Measurements from ENCODE around the gene EGFL8.

Gene EGFL8

DNA sequence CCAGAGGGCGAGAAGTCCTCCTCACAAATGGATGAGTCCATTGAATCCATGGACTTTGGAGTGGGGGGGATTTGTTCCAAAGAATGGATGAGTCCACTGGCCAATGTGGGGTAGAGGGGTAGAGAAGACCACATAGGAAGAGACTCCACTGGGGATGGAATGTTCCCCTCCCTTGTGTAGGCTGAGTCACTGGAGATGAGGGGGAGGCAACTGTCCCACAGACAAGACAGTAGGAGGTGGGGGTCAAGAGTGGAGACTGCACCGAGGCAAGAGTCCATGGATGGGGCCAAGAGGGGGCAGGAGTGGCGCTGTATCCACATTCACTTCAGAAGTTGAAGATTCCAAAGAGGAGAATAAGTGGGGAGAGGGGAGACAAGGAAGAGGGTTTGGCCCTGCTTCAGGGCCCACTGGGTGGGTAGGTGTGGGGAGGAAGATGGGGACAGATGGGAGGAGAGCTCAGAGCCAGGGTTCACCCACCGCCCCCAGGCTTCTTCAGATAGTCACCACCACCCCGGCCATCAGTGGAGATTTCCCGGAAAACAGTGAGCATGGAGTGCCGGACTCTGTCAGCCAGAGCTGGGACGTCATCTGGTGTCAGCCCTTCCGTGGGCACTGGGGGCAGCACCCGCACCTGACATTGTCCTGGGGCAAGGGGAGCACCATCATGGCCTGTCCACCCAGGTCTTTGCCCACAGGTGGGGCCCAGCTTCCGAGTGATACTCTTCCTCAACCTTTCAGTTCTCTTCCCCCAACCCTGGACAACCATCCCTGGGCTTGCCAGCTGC lies 4.6 kb downstream of the EGFL8 start:
- no peak for DNase-seq

DNA sequence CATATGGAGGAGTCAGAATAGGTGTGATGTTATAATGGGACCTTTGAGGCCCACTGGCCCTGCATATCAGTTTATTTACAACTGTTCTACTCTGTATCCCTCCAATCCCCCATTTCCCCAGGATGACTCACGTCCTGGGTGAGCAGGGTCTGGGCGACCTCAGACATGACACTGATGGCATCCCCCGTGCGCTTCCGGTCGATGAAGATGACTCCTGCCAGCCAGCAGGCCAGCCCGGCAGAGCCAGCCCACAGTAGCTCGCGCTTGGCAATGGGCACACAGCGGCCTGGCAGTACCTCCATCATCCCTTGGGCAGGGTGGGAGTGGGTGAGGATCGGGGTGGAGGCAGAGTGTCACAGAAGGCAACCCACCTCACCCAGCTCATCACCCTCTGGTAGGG lies 5.9 kb downstream of the EGFL8 start:
- DNase-seq = no peak

DNA sequence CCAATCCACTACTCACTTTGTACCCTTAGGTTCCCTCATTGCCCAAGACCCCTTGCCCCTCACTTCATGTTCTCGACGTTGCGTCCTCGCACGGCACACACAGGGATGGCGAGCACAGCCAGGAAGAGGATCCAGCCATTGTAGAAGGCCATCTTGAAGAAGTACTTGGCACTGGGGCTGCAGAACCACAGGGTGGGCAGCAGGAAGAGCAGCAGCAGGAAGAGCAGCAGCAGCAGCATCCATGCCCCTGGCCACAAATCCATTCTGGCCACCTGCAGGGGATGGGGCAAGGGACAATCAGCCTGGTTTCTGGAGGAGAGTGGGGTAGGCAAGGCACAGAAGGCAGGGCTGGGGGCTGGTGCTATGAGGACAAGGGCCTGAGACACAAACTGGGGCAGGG lies 6.8 kb downstream of the EGFL8 start:
- DNase-seq = no peak

DNA sequence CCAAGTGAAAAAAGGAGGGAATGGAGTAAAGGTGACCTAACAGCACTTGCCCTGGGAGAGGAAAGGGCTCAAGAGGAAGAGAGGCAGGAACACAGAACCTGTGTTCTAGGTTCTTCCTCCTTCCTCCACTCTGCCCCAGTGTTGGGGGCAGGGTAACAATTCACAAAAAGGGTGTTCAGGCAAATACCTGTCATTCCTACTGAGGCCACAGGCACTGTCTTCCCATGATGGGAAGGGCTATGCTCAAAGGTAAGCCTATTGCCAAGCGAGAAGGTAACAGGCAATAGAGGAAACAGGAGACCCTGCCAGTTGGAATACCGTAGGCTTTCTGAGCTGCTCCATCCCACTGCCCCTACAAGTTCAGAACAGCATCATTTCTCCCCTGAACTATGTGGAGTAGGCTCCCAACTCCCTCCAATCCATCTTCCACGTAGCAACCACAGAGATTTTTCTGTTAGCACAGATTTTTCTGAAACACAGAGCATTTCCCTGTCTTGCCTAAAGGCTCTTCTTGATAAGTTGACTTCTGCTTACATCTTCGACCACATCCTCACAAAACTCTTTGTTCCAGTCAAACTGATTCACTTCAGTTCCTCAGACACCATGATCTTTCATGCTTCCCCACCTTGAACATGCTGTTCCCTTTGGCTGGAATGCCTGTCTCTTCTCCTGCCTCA lies 8.8 kb downstream of the EGFL8 start:
- no peak for DNase-seq

DNA sequence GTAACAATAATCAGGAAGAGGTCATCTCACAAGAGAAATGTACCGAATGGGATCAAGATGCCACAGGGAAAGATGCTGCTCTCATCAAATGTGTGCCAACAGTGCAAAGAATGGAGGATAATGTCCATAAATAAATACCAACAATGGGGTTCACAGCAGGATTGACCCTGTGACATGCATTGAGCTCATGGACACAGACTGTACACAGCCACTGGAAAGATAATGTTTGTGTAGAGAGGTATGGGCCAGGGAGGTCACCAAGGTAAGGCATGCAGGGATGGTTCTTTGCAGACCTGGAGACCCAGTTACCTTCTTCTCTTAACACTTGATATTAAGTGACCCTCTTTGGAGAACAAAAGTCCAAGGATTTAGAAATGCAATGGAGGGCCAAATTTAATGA lies 10.0 kb downstream of the EGFL8 start:
- no peak for DNase-seq

DNA sequence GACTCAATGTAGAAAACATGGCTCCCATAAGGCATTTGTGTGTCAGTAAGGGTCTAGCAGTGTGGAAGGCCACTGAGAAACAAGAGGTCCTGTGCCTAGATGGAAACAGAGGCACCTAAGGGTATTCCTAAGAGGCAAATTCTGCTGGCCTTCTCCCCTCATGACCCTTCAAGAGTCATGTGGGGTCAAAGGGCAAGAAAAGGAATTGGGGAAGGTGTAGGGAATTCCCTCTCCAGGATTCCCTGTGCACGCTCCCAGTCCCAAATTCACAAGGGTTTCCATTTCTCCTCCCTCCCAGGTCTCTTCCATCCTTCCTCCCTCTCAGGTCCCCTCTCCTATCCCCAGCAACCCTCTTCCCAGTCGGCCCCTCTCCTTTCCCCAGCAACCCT lies 10.9 kb downstream of the EGFL8 start:
- no peak for DNase-seq

DNA sequence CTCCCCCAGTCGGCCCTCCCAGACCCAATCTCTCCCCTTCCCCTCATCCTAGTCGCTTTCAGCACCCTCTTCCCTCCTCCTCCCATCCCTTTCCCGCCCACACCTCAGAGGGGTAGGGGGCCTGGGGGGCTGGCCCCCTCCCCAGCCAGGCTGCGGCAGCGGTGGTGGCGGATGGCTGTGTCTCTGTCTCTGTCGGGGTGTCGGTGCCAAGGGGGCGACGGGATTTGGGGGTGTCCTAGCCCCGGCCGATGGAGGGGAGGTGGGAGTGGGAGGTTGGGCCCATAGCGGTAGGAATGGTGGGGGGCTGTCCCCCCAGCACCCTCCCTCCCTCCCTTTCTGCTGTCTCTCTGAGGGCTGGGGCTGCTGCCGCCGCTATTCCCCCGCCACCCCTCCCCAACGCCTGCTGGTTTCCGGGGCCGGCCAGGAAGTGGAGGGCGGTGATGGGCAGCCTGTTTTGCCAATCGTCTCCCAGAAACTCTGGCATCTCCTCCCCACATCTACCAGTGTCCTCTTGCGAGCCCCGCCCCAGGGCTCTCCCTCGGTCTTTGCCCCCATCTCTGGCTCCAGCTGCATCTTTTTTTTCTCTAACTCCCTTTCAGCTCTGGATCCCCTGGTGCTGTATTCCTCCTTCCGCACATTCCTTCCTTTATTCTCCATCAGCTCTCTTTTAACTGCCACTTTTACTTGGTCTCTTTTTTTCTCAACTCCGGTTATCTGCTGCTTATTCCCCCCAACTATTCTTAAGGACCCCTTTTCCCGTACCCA lies 11.5 kb downstream of the EGFL8 start, which contains the start of gene AGPAT1:
TSS of gene AGPAT1 (minus strand) at position 374 of the 765 bp plus-strand sequence. CDS start 4,588 bp downstream, outside the sequence.
- DNase-seq = peak; percentile 94

DNA sequence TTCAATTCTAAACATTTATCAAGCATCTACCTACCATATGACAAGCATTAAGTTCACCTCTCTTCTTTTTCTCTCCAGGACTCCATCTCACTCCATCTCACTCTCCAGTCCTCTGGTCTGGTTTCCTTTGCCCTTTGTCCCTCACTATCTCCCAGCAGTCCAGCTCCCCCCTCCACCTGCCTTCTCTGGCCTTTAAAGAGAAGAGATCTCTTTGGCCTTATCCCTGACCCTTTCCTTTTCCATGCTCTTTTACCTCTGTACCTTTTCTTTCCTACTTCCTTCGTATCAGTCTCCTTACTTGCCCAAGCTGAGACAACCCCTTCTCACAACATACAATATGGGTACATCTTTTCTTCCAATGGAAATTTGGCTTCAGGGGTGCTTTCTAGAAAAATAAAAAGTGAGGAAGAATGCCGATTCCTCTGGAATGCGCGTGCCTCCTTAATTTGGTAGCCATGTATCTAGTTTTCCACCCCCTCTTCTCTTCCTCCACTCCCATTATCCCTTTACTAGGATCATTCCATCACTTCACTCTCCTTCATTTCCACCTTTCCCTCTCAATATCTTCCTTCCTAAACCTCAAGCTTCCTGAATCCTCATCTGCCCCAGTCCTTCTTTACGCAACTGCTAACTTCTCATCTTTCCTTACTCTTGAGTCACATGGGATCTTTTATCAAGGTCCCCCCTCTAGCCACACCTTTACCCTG lies 12.2 kb downstream of the EGFL8 start:
- DNase-seq = no peak

DNA sequence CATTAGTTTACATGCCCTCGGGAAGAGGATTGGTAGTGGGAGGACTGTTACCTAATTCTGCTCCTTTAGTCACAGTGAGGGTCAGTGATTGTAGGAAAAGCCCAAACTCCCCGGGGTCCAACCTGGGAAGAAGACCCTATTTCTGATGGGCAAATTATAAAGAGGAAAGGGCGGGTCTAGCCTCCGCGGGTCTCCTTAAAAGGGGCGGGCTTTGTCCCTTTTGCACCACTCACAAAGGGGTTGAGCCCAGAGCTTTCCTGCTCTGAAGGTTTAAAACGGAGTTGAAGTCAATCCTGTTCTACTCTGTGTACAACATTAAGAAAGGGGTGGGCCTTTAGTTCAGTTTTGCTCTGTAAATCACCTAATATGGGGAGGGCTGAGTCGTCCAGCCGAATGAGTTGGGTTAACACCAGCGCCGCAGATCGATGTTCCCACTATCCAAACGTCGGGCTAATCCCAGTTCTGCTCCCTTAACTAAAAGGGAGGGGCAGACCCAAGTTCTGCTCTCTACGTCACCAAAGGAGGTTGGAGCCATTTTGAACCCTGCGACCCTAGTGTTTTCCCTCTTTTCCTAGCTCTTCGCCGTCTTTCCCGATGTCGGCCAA lies 12.9 kb downstream of the EGFL8 start:
- DNase-seq = peak; percentile 90

DNA sequence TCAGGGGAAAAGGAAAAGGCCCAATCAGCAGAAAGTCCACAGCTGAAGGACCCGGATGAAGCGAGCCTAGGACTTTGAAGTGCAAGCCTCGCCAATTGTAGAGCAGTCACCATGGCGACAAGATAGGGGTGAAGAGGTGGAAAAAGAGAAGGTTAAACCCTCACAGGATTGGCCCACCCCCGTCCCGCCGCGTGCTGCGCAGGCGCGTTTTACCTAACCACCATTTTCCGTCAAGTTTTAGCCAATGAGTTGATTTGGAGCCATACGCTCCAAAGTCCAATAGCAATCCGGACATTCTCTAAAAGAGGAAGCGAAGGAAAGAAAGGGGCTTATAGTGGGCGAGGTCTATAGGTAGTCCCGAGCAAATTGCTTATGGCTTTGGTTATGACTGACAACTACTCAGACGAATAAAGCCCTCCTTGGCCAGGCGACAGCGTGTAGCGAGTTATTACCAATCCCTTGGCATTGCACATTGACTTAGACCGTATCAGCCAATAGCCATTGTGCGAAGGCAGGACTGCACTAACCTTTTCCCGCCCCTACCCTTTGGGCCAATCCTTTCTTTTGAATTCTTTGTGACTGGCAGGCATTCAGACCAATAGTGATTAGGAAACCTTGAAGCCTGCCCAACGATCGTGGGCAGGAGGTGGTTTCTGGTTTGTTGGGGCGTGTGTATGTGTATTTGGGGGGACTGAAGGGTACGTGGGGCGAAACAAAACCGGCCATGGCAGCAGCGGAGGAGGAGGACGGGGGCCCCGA lies 13.6 kb downstream of the EGFL8 start, which contains the start of gene RNF5:
TSS of gene RNF5 (plus strand) at position 618 of the 759 bp plus-strand sequence. CDS start at position 725, 107 bp downstream.
- DNase-seq = peak; percentile 100

DNA sequence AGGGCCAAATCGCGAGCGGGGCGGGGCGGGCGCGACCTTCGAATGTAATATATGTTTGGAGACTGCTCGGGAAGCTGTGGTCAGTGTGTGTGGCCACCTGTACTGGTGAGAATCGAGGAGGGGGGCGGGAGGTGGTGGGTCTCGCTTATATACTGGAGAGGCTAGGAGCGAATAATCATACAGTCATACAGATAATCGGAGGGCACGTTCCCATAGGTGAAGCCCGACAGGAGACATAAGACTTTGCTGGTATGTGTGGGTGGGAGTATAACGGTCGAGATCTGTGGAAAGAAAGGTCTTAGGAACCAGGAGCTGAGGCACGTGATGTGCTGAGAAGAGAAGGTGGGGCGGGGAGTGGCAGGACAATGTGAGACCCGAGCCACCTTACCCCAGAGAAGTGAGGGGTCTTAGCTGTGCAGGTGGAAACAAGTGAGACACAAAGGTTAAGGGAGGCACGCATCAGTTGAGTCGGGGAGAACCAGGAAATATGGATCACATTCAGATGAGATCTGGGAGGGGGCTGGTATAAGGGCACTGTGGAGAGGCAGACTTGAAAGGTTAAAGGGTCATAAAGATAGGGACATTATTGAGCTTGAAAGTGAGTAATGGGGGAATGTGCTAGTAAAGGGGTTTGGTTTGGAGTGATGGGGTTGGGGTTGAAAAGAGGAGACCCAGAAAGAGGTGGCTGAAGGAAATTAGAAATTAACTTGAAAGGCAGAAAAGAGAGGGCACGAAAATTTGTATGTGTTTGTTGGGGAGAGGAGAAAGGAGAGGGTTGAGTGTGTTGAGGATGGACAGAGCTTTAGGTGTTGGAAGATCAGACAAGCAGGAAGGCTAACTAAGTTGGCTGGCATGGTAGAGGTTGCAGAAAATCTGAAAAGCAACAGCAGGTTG lies 14.4 kb downstream of the EGFL8 start:
- DNase-seq = peak; percentile 33

DNA sequence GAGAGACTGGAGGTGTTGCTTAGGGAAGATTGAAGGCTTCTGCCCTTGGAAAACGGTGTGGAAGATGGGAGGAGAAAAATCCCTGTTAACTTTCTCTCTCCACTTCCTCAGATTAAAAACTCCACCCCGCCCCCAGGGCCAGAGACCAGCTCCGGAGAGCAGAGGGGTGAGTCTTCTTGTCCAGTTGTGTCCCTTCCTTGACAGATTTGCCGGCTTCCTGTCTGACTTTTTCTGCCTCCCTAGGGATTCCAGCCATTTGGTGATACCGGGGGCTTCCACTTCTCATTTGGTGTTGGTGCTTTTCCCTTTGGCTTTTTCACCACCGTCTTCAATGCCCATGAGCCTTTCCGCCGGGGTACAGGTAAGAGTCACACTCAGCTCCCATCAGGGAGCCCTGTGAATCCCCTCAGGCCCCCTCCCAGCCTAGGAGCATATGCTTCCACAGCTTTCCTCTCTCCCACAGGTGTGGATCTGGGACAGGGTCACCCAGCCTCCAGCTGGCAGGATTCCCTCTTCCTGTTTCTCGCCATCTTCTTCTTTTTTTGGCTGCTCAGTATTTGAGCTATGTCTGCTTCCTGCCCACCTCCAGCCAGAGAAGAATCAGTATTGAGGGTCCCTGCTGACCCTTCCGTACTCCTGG lies 15.5 kb downstream of the EGFL8 start:
- DNase-seq = no peak

DNA sequence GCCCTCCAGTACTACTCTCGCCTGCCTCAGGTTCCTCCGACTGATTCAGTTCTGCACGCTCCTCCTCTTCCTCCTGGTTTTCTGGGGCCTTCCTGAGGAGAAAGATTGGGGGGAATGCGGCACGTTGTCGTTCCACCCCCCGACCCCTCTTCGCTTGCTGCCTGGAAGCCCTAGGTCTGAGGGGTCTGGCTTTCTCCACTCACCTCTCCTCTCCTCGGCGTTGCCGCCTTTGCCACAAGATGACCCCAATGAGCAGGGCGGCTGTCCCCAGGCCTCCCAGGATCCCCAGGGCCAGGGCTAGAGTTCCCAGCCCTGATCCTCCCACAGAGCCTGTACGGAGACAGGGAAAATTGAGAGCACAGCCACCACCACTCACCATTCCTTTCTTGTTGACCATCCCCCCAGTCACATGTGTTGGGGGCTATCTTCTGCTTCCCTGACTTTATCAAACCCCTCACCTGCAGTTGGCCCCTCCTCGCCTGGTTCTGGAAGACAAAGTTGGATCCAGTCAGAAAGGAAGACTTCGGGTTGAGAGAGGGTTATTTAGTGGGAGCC lies 16.8 kb downstream of the EGFL8 start:
- no peak for DNase-seq

DNA sequence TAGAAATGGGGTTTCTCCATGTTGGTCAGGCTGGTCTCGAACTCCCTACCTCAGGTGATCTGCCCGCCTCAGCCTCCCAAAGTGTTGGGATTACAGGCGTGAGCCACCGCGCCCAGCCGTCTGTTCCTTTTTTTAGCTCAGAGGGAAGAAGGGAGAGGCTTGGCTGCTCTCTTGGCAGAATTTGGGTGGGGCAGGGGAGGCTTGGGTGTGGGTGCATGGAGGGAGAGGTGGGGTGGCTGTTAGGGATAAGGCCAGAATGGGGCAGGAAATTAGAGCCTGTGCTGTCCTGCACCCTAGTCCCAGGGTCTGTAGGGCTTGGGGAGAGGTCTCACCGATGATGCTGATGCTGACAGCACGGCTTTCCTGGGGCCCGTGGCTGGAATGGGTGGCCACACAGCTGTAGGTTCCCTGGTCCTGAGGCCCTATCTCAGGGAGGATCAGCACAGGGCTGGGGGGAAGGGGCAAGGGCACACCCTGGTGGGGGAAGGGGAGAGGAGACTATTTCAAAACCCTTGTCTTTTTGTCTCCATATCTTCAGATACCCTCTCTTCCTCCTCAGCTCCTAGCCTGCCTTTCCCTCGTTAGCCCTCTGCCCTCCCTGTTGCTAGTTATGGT lies 17.6 kb downstream of the EGFL8 start:
- DNase-seq = no peak

DNA sequence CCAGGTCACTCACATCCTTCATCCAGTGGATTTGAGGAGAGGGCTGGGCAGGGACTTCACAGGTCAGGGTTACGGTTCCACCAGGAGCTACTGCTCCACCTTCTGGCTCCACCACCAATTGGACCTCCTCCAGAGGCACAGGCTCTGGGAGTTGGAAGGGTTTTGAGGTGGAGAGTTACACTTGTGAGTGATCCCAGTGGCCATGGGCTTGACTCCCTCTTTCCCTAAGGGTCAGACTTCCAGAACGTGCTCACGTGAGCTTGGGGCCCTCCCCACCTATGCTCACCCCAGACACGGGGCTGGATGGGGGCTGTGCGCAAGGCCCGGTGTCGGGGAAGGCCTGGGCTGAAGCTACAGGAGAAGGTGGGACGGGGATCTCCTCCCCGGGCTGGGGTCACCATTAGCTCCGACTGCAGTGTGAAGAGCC lies 18.2 kb downstream of the EGFL8 start:
- no peak for DNase-seq

DNA sequence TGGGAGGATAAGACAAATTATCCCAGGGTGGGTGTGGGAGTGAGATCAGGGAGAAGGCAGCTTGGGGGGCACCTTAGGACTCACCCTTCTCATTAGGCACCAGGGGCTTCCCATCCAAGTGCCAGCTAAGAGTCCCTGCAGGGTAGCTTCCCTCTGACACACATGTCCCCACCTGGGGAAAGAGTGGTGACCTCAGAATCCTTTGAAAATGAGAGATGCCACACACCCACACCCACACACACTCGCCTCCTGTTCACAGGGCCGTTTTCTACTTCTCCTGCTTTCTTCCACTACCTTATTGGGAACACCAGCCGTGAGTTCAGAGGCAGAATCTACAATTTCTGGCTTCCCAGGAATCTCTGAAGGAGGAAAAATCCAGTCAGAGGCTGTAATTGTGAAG lies 18.6 kb downstream of the EGFL8 start:
- DNase-seq = no peak

DNA sequence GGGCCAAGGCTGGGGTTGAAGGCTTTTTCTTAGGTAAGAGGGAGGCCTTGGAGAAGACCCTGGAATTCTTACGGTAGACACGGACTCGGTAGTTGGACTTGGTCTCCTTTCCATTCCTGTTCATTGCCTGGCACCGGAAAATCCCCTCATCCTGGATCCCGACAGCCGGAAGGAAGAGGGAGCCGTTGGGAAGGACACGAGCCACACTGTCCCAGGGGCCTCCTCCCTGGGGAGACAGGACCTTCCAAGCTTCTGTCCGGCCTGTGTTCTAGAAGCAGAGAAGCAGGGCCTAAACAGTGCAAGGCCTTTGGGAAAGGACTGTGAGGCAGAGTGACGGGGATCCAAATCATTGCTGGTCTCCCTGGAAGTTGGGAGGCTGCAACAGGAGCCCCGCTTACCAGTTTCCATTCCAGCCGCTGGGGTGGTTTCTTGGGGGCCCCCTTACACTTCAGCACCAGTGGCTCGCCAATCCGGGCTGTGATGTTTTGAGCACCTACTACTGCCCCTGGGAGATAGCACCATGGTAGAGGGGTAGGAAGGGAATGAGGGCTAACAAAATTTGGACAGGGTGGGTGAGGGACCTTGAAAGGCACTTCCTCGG lies 19.2 kb downstream of the EGFL8 start:
- DNase-seq = no peak

DNA sequence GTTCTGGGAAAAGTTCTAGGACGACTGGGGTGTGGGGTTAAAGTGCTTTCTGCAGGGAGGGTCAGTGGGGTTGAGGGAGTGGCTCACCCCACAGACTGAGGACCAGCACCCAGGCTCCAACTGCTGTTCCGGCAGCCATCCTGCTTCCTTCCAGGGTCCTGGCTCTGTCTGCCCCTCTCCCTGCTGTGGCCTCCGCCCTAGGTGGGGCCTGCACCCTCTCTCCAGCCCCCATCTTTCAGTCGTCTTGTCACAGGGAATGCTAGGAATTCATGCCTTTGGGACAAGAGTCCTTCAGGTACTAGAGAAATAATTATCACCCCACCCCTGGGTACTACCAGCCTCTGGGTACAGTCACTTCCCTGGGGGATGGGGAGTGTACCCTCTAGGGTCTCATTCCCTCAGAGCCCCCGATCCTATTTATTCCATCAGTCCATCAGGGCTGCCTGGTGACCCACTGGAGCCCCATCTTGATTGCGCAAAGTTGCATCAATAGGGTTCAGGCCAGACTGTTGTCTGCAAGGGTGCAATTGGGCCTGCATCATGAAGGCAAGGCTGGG lies 19.8 kb downstream of the EGFL8 start, which contains the start of gene AGER:
TSS of gene AGER (minus strand) at position 170 of the 557 bp plus-strand sequence. CDS start at position 139, 31 bp downstream.
- no peak for DNase-seq
